Activated CD4-positive, alpha-beta T cell treated with anti-CD3 and anti-CD28 coated beads for 24 hours (primary cell): ENCODE results near the gene ZNF850.
A peak's percentile ranks its signal among the peaks of the same experiment; 100 is the strongest.
"Not testable (repeated sequence)": the region's sequence is repeated elsewhere in the genome, so short reads cannot be mapped to it uniquely, and the experiment has no call there.

Experiments
- DNase-seq, 2 donors: peaks; one replicate each; pipeline ENCODE4 v3.0.0-alpha.2; 2020; ENCODE audit warnings: low read depth in 2 of 2

Gene ZNF850

GRCh38 chr19:36772311-36773222 lies at the start of gene ZNF850:
Gene ZNF850, minus strand, starts transcription at chr19:36772807. Its CDS starts 10,201 bp downstream, at chr19:36762606.
- DNase-seq: peak; percentile 92 to 93

GRCh38 chr19:36821758-36822157 lies 49.2 kb upstream of the ZNF850 start:
- no peak for DNase-seq

DNA sequence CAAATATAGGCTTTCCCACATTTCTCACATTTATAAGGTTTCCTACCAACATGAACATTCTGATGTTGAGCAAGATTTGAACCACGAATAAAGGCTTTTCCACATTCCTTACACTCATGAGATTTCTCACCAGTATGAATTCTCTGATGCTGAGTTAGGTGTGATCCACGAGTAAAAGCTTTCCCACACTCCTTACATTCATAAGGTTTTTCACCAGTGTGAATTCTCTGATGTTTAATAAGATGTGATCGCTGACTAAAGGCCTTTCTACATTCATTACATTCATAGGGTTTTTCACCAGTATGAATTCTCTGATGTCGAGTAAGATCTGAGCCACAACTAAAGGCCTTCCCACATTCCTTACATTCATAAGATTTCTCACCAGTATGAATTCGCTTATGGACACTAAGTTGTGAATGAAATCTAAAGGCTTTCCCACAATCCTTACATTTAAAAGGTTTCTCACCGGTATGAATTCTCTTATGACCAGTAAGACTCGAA lies 46.6 kb upstream of the ZNF850 start:
- DNase-seq: no peak

DNA sequence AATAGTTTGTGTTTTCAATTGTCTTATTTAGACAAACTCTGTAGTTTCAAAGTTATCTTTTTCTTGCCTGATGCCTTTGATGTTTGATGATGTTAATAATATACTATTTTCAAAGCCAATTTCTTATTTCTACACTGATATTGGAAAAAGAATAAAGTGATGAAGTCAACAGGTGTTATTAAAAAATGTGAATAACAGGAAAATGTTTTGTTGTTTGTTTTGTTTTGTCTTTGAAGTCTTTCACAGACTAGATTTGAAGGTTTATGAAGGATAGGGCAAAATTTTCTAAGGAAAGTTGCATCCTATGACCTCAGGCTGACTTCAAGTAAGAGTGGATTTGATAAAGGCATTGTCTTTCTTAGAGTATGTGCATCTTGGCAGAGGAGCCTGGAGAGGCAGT lies 34.4 kb upstream of the ZNF850 start:
- DNase-seq: no peak

- DNase-seq: no peak
Measured at GRCh38 chr19:36805364-36805763, 32.8 kb upstream of the ZNF850 start.

DNA sequence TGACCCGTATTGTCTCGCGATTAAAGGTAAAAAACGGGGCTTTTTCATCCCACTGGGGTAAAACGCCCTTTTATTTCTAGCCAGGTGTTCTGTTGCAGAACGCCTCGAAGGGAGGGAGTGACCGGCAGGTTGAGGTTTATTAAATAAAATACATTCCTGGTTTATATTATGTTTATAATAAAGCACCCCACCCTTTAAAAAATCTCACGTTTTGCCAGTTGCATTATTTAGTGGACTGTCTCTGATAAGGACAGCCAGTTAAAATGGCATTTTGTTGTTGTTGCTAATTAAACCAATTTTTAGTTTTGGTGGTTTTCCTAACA lies 25.1 kb upstream of the ZNF850 start:
- no peak for DNase-seq

- no peak for DNase-seq
Measured at GRCh38 chr19:36796714-36796992, 24.0 kb upstream of the ZNF850 start.

GRCh38 chr19:36791420-36792141 lies 19.0 kb upstream of the ZNF850 start:
- not testable (repeated sequence) for DNase-seq

DNA sequence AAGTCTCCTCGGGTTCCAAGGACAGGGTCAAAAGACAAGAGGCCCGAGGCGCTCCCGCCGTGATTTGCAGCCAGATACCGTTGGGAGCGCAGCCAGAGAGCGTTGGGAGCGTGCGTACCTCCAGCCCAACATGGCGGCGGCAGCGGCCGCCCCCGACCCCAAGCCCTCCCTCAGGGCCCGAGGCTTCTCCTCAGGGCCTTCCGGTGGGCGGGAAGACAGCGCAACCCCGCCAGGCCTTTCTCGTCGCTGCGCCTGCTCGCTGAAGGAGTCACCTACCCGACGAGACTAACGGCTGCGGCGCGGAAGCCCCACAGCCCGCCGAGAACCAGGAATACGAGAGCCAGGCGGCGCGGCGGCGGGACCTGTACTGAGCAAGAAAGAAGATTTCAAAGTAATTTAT lies 3.2 kb upstream of the ZNF850 start:
- DNase-seq: no peak

GRCh38 chr19:36773223-36773579 lies 594 bp upstream of the ZNF850 start:
- no peak for DNase-seq

- no peak for DNase-seq
Measured at GRCh38 chr19:36771261-36772231, 1.1 kb downstream of the ZNF850 start.

DNA sequence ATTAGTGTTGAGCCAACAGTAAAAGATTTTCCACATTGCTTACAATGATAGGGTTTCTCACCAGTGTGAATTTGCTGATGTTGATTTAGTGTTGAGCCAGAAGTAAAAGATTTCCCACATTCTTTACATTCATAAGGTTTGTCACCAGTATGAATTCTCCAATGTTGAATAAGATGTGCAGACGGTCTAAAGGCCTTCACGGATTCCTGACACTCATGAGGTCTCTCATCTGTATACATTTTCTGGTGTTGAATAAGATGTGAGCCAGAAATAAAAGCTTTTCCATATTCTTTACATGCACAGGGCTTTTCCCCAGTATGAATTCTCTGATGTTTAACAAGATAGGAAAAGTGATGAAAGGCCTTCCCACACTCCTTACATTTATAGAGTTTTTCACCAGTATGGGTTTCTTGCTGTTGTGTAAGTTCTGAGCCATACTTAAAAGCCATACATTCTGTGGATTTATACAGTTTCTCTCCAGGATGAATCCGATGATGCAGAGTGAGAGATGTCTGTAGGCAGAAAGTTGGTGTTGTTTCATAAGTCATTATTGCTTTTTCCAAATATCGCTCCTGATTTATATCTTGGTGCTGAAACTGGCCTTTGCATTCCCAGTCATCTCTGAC lies 22.4 kb downstream of the ZNF850 start:
- no peak for DNase-seq

GRCh38 chr19:36749613-36750012 lies 23.0 kb downstream of the ZNF850 start:
- not testable (repeated sequence) for DNase-seq

GRCh38 chr19:36748431-36749275 lies 24.0 kb downstream of the ZNF850 start:
- no peak for DNase-seq

DNA sequence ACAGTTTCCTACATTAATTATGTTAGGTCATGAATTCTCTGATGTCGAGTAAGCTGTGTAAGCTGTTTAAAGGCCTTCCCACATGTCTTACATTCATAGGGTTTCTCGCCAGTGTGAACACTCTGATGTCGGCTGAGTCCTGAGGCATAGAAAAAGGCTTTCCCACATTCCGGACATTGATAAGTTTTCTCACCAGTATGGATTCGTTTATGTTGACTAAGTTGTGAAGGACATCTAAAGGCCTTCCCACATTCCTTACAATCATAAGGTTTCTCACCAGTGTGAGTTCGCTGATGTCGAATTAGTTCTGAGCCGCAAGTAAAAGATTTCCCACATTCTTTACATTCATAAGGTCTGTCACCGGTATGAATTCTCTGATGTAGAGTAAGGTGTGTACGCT lies 24.9 kb downstream of the ZNF850 start:
- DNase-seq: no peak

- no peak for DNase-seq
Measured at GRCh38 chr19:36745870-36746269, 26.7 kb downstream of the ZNF850 start.

- DNase-seq: not testable (repeated sequence)
Measured at GRCh38 chr19:36736166-36736565, 36.4 kb downstream of the ZNF850 start.

DNA sequence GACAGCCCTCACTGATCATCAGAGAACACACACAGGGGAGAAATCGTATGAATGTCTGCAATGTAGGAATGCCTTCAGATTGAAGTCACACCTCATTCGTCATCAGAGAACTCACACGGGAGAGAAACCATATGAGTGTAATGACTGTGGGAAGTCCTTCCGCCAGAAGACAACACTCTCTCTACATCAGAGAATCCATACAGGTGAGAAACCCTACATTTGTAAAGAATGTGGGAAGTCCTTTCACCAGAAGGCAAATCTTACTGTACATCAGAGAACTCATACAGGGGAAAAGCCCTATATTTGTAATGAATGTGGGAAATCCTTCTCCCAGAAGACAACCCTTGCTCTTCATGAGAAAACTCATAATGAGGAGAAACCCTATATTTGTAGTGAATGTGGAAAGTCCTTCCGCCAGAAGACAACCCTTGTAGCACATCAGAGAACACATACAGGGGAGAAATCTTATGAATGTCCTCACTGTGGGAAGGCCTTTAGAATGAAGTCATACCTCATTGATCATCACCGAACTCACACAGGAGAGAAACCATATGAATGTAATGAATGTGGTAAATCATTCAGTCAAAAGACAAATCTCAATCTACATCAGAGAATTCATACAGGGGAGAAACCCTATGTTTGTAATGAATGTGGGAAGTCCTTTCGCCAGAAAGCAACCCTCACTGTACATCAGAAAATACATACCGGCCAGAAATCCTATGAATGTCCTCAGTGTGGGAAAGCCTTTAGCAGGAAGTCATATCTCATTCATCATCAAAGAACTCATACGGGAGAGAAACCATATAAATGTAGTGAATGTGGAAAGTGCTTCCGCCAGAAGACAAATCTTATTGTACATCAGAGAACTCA lies 52.7 kb downstream of the ZNF850 start:
- no peak for DNase-seq

- no peak for DNase-seq
Measured at GRCh38 chr19:36709423-36709822, 63.2 kb downstream of the ZNF850 start.

DNA sequence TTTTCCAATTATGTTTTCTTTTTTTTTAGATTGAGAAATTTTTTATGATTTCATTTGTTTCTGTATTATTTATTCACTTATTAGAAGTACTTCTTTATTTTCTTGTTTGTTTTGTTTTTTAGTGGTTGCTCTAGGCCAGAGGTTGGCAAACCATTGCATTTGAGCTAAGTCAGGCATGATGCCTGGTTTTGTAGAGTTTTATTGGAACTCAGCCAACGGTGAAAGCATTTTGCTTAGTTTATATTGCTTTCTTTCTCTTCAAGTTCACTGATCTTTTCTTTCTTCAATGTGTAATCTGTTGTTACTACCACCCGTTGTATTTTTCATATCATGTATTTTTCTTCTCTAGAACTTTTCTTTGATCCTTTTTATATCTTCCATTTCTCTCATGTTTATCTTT lies 65.5 kb downstream of the ZNF850 start:
- DNase-seq: no peak
